ENCODE data around the gene RECQL5.

DNA sequence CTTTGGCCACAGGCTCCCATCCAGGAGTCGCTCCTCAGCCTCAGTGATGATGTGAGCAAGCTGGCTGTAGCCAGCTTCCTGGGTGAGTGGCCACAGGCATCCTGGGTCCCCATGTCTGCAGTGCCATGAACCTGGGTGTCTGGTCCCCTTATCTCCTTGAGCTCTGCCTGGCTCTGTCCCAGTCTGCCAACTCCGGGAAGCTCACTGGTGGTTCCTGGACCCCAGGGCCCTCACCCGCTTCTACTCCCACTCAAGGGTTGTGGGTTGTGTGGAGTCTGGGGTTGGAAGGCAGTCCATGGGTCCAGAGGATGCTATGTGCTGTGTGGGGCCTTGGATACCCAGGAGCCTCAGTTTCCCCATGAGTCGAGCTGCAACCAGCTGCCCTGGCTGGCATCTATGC is 45.5 kb downstream of the RECQL5 start:
- no peak for TF ChIP-seq CTCF (IDR thresholded peaks at IDR 0.05)
- TF ChIP-seq EZH2 (IDR thresholded peaks at IDR 0.05) = no peak
- no peak for TF ChIP-seq EZH2phosphoT487 (IDR thresholded peaks at IDR 0.05)

All from neural progenitor cell (in vitro differentiated cells).